Astrocyte (in vitro differentiated cells and primary cell): Measurements from ENCODE around the gene RAB11FIP4. TPM values are rescaled to one million over a fixed set of nuclear protein-coding genes. Genes with fewer than 3 reads are reported as not detected.

Experiments used
- DNase-seq: peaks from one replicate; pipeline ENCODE4 v3.0.0-alpha.2; 2010; ENCODE audit warnings: low read depth
- FAIRE-seq: peaks from 2 replicates; lab custom pipeline; 2011; peaks lifted over from hg19 to GRCh38; lab: Jason Lieb, UNC
- H2AFZ ChIP-seq: 2 replicates; pipeline ENCODE4 v1.6.0; 2012; ENCODE audit warnings: low read depth, low read length, inconsistent platforms
- H3K27ac ChIP-seq: 2 replicates; pipeline ENCODE4 v1.5.1; 2011; ENCODE audit warnings: low read depth, low read length, inconsistent platforms
- H3K27me3 ChIP-seq: 2 replicates; pipeline ENCODE4 v1.6.0; 2011; ENCODE audit warnings: low read length, inconsistent platforms; ENCODE audit not compliant: insufficient read depth
- H3K36me3 ChIP-seq: 2 replicates; pipeline ENCODE4 v1.5.1; 2011; ENCODE audit warnings: low read length, inconsistent platforms; ENCODE audit not compliant: insufficient read depth
- H3K4me1 ChIP-seq: 2 replicates; pipeline ENCODE4 v1.5.1; 2011; ENCODE audit warnings: low read length, inconsistent platforms; ENCODE audit not compliant: insufficient read depth
- H3K4me2 ChIP-seq: 2 replicates; pipeline ENCODE4 v1.6.0; 2012; ENCODE audit warnings: low read length, inconsistent platforms
- H3K4me3 ChIP-seq: 2 replicates; pipeline ENCODE4 v1.5.1; 2011; ENCODE audit warnings: low read depth, mild to moderate bottlenecking, low read length, inconsistent platforms; ENCODE audit not compliant: insufficient read depth
- H3K79me2 ChIP-seq: 2 replicates; pipeline ENCODE4 v1.6.0; 2012; ENCODE audit warnings: mild to moderate bottlenecking, low read length, inconsistent platforms; ENCODE audit not compliant: insufficient read depth
- H3K9ac ChIP-seq: 2 replicates; pipeline ENCODE4 v1.6.0; 2012; ENCODE audit warnings: mild to moderate bottlenecking, low read length, inconsistent platforms
- H3K9me3 ChIP-seq: 2 replicates; pipeline ENCODE4 v1.5.1; 2012; ENCODE audit warnings: low read depth, mild to moderate bottlenecking, low read length, inconsistent platforms; ENCODE audit not compliant: insufficient read depth
- H4K20me1 ChIP-seq: 2 replicates; pipeline ENCODE4 v1.6.0; 2012; ENCODE audit warnings: low read length, inconsistent platforms; ENCODE audit not compliant: insufficient read depth
- H3K27ac Mint-ChIP-seq: one replicate; pipeline ENCODE4 v1.8.0; 2021; ENCODE audit warnings: mild to moderate bottlenecking, mixed read lengths; ENCODE audit not compliant: unreplicated experiment
- H3K27me3 Mint-ChIP-seq: one replicate; pipeline ENCODE4 v1.8.0; 2021; ENCODE audit warnings: low read depth, mixed read lengths; ENCODE audit not compliant: unreplicated experiment
- H3K36me3 Mint-ChIP-seq: one replicate; pipeline ENCODE4 v1.8.0; 2021; ENCODE audit warnings: low read depth, mixed read lengths; ENCODE audit not compliant: unreplicated experiment
- H3K4me1 Mint-ChIP-seq: one replicate; pipeline ENCODE4 v1.8.0; 2021; ENCODE audit warnings: low read depth, mixed read lengths; ENCODE audit not compliant: unreplicated experiment
- H3K4me3 Mint-ChIP-seq: one replicate; pipeline ENCODE4 v1.8.0; 2021; ENCODE audit warnings: mild to moderate bottlenecking, moderate library complexity, mixed read lengths; ENCODE audit not compliant: unreplicated experiment
- H3K9me3 Mint-ChIP-seq: one replicate; pipeline ENCODE4 v1.8.0; 2021; ENCODE audit warnings: mild to moderate bottlenecking, mixed read lengths; ENCODE audit not compliant: unreplicated experiment
- EZH2 ChIP-seq: IDR thresholded peaks from 2 replicates; pipeline ENCODE4 v1.6.1; 2012; ENCODE audit warnings: mild to moderate bottlenecking, low read length, inconsistent platforms; ENCODE audit not compliant: insufficient read depth
- total RNA-seq: library from RNA; stranded (reverse); gene quantifications from 2 replicates; pipeline ENCODE4 v1.2.1, GENCODE V29; 2021
- TF ChIP-seq, protein P1 (sequence below): IDR thresholded peaks from 2 replicates; pipeline ENCODE4 v1.5.1; 2011; ENCODE audit warnings: low read depth, mild to moderate bottlenecking, inconsistent platforms, low read length, moderate library complexity; ENCODE audit not compliant: insufficient read depth

RAB11FIP4 gene
- total RNA-seq, 1 donor from 2014 or later = 4.4 TPM

DNA sequence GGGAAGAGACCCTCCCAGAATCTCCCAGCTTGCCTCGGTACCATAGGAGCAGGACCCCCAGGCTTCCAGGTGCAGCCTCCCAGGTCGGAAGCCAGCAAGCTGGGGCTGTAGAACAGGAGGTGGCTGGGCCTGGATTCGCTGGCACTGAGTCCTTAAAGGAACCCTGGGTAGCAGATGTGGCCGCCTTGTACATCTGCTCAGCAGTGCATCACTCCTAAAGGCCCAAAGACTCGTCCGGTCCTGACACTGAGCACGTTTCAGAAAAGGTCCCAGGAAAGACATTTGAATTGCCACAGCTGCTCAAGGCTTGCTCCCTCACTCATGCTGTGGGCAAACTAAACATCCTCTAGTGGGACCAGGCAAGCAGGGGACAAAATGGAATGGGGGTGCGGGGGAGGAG is 172.8 kb downstream of the RAB11FIP4 start:
- H2AFZ ChIP-seq = no peak overlapping the region
- H3K4me1 ChIP-seq = peaks cover 55% of the 10 kb centered on the region
- H3K79me2 ChIP-seq = peaks cover 99% of the 10 kb centered on the region
- peaks cover 11% of the 10 kb centered on the region for H3K36me3 ChIP-seq
- no peak for DNase-seq
- H3K9me3 Mint-ChIP-seq = no peaks in the 10 kb centered on the region
- no peak overlapping the region for H3K4me3 Mint-ChIP-seq
- peak overlapping the region; percentile 65 for H3K4me2 ChIP-seq
- H3K9me3 ChIP-seq = no peaks in the 10 kb centered on the region
- no peak for FAIRE-seq
- H4K20me1 ChIP-seq = peaks cover 83% of the 10 kb centered on the region
- no peak overlapping the region for H3K4me3 ChIP-seq
- H3K9ac ChIP-seq = peak overlapping the region; percentile 34
- peak overlapping the region; percentile 4 for H3K27ac Mint-ChIP-seq
- TF ChIP-seq, protein P1, sequence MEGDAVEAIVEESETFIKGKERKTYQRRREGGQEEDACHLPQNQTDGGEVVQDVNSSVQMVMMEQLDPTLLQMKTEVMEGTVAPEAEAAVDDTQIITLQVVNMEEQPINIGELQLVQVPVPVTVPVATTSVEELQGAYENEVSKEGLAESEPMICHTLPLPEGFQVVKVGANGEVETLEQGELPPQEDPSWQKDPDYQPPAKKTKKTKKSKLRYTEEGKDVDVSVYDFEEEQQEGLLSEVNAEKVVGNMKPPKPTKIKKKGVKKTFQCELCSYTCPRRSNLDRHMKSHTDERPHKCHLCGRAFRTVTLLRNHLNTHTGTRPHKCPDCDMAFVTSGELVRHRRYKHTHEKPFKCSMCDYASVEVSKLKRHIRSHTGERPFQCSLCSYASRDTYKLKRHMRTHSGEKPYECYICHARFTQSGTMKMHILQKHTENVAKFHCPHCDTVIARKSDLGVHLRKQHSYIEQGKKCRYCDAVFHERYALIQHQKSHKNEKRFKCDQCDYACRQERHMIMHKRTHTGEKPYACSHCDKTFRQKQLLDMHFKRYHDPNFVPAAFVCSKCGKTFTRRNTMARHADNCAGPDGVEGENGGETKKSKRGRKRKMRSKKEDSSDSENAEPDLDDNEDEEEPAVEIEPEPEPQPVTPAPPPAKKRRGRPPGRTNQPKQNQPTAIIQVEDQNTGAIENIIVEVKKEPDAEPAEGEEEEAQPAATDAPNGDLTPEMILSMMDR = no peak
- no peak for TF ChIP-seq EZH2
- no peaks in the 10 kb centered on the region for H3K27me3 ChIP-seq
- no peaks in the 10 kb centered on the region for H3K27me3 Mint-ChIP-seq
- H3K36me3 Mint-ChIP-seq = no peaks in the 10 kb centered on the region
- peaks cover 32% of the 10 kb centered on the region for H3K4me1 Mint-ChIP-seq
- H3K27ac ChIP-seq = peak overlapping the region; percentile 47

DNA sequence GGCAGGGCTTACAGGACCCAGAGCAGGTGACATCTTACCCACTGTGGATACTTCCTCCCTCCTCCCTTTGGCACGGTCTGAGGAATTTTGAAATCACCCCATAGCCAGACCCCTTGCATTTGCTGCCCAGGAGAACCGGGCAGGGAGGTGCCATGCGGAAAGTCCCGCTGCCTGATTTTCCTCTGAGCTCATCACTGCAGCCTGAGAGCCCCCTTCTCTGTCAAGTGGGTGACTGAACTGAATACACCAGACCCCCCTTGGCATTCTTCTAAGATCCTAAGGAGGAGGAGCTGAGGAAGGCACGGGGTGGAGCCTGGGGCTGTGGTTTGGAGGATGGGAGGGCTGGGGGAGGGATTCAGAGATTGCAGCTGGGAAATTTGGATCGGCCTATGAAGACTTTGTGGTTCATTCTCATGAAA is 173.4 kb downstream of the RAB11FIP4 start:
- Mint-ChIP-seq H3K4me1 (peaks cover 32% of the 10 kb centered on the region), H3K27me3 (no peaks in the 10 kb centered on the region), H3K36me3 (peaks cover 2% of the 10 kb centered on the region), H3K4me3 (no peak overlapping the region), H3K9me3 (no peaks in the 10 kb centered on the region), H3K27ac (no peak overlapping the region)
- H3K36me3 ChIP-seq = peaks cover 11% of the 10 kb centered on the region
- peak overlapping the region; percentile 65 for H3K4me2 ChIP-seq
- peak overlapping the region; percentile 47 for H3K27ac ChIP-seq
- no peak overlapping the region for H3K4me3 ChIP-seq
- no peaks in the 10 kb centered on the region for H3K27me3 ChIP-seq
- H3K9ac ChIP-seq = peak overlapping the region; percentile 34
- H2AFZ ChIP-seq = no peak overlapping the region
- TF ChIP-seq, protein P1 = no peak
- no peak for TF ChIP-seq EZH2
- FAIRE-seq = no peak
- peak; percentile 79 for DNase-seq
- H3K4me1 ChIP-seq = peaks cover 61% of the 10 kb centered on the region
- no peaks in the 10 kb centered on the region for H3K9me3 ChIP-seq
- peaks cover 89% of the 10 kb centered on the region for H4K20me1 ChIP-seq
- peaks cover 99% of the 10 kb centered on the region for H3K79me2 ChIP-seq

- Histone ChIP-seq H3K4me1 (peaks cover 67% of the 10 kb centered on the region), H3K27me3 (no peaks in the 10 kb centered on the region), H3K9ac (peak overlapping the region; percentile 34), H3K79me2 (peaks cover 99% of the 10 kb centered on the region), H4K20me1 (peaks cover 90% of the 10 kb centered on the region), H3K4me3 (peak overlapping the region; percentile 1), H3K4me2 (peak overlapping the region; percentile 65), H2AFZ (no peak overlapping the region), H3K9me3 (no peaks in the 10 kb centered on the region), H3K27ac (peak overlapping the region; percentile 47), H3K36me3 (peaks cover 11% of the 10 kb centered on the region)
- DNase-seq (no peak), FAIRE-seq (no peak)
- Mint-ChIP-seq H3K4me1 (peaks cover 32% of the 10 kb centered on the region), H3K27ac (peak overlapping the region; percentile 10), H3K4me3 (no peak overlapping the region), H3K36me3 (peaks cover 2% of the 10 kb centered on the region), H3K27me3 (no peaks in the 10 kb centered on the region), H3K9me3 (no peaks in the 10 kb centered on the region)
- TF ChIP-seq, protein P1 = no peak
- TF ChIP-seq EZH2 = no peak
Observed at GRCh38 chr17:31565652-31566051, 174.2 kb downstream of the RAB11FIP4 start.
